Colonic mucosa (tissue), 4 donors: ENCODE results near the gene SMIM8. TPM values are rescaled to one million over a fixed set of nuclear protein-coding genes. Genes with fewer than 3 reads are reported as not detected.

Experiments used
- DNase-seq: peaks from one replicate; pipeline ENCODE4 v3.0.0-alpha.2; 2020
- H3K27ac ChIP-seq: fragments of 200-600 bp; one replicate; pipeline ENCODE4 v1.8.0; 2021
- H3K27me3 ChIP-seq: fragments of 200-600 bp; one replicate; pipeline ENCODE4 v1.8.0; 2021
- H3K36me3 ChIP-seq: fragments of 200-600 bp; one replicate; pipeline ENCODE4 v1.8.0; 2021
- H3K4me1 ChIP-seq: fragments of 200-600 bp; one replicate; pipeline ENCODE4 v1.8.0; 2021; ENCODE audit warnings: mild to moderate bottlenecking
- H3K4me3 ChIP-seq: fragments of 200-600 bp; one replicate; pipeline ENCODE4 v1.8.0; 2021
- H3K9ac ChIP-seq, 2 donors: one replicate each; pipeline ENCODE4 v1.7.0; 2013; ENCODE audit warnings: control low read depth in 2 of 2, low read depth in 2 of 2, low read length in 2 of 2
- H3K9me3 ChIP-seq: fragments of 200-600 bp; one replicate; pipeline ENCODE4 v1.8.0; 2021
- CTCF ChIP-seq: fragments of 200-600 bp; IDR thresholded peaks from one replicate; pipeline ENCODE4 v1.8.0; 2022; ENCODE audit warnings: antibody characterized with exemption, mild to moderate bottlenecking
- intact Hi-C: fragments of 100-400 bp; cut with DNase I; formaldehyde crosslinking; loops from one replicate; pipeline ENCODE4 v1.14.1; 2022
- total RNA-seq, 2 donors: library from RNA; stranded (reverse); fragmentation: NEBNext Ultra II Directional in 1 of 2; extraction: Animal tissue kit (Norgen Biotek cat#: 25700) in 1 of 2; gene quantifications; one replicate each; pipeline ENCODE4 v1.2.1, GENCODE V29; 2021
- donor health status: healthy.
- donor health status: DM: no; HTN: no; CAD: no.
- donor health status: DM: no; HTN: no; CAD: no.

SMIM8 gene
- total RNA-seq, 2 donors from 2014 or later: 8.9 to 9.4 TPM

- TF ChIP-seq CTCF: no peak
These were observed 14.0 kb downstream of the SMIM8 start for GRCh38 chr6:87336367-87336766.

GRCh38 chr6:87340230-87340629 lies 17.8 kb downstream of the SMIM8 start:
- Histone ChIP-seq H3K4me1 (no peaks in the 10 kb centered on the region), H3K27me3 (no peaks in the 10 kb centered on the region), H3K9me3 (no peaks in the 10 kb centered on the region), H3K27ac (no peak overlapping the region), H3K4me3 (no peak overlapping the region), H3K36me3 (no peaks in the 10 kb centered on the region), H3K9ac (no peak overlapping the region)
- intact Hi-C loops: no loop called here
- DNase-seq: no peak
- no peak for TF ChIP-seq CTCF

More at GRCh38 chr6:87336367-87336766, 14.0 kb downstream of the SMIM8 start:
- H3K9me3 ChIP-seq: no peaks in the 10 kb centered on the region
- no peaks in the 10 kb centered on the region for H3K27me3 ChIP-seq
- H3K9ac ChIP-seq: no peak overlapping the region
- no peaks in the 10 kb centered on the region for H3K4me1 ChIP-seq
- DNase-seq: no peak
- no peaks in the 10 kb centered on the region for H3K36me3 ChIP-seq
- H3K27ac ChIP-seq: no peak overlapping the region
- no peak overlapping the region for H3K4me3 ChIP-seq
- intact Hi-C loops: no loop called here

GRCh38 chr6:87341158-87341557 lies 18.8 kb downstream of the SMIM8 start:
- Histone ChIP-seq H3K4me3 (no peak overlapping the region), H3K27ac (no peak overlapping the region), H3K4me1 (no peaks in the 10 kb centered on the region), H3K36me3 (no peaks in the 10 kb centered on the region), H3K9ac (no peak overlapping the region), H3K27me3 (no peaks in the 10 kb centered on the region), H3K9me3 (no peaks in the 10 kb centered on the region)
- intact Hi-C loops: no loop called here
- no peak for DNase-seq
- no peak for TF ChIP-seq CTCF

- no peak overlapping the region for H3K4me3 ChIP-seq
- no peaks in the 10 kb centered on the region for H3K27me3 ChIP-seq
- DNase-seq: no peak
- no peak overlapping the region for H3K9ac ChIP-seq
- H3K9me3 ChIP-seq: no peaks in the 10 kb centered on the region
- no peaks in the 10 kb centered on the region for H3K36me3 ChIP-seq
- TF ChIP-seq CTCF: no peak
- no peaks in the 10 kb centered on the region for H3K4me1 ChIP-seq
- intact Hi-C loops: no loop called here
- no peak overlapping the region for H3K27ac ChIP-seq
These were observed 19.5 kb downstream of the SMIM8 start for GRCh38 chr6:87341899-87342298.

- Histone ChIP-seq H3K27me3 (no peaks in the 10 kb centered on the region), H3K9ac (no peak overlapping the region), H3K4me3 (no peak overlapping the region), H3K9me3 (no peaks in the 10 kb centered on the region), H3K27ac (no peak overlapping the region), H3K36me3 (no peaks in the 10 kb centered on the region), H3K4me1 (no peaks in the 10 kb centered on the region)
- TF ChIP-seq CTCF: no peak
- DNase-seq: no peak
- intact Hi-C loops: no loop called here
These were observed 20.4 kb downstream of the SMIM8 start for GRCh38 chr6:87342829-87343228.

- Histone ChIP-seq H3K4me3 (no peak within 1 kb of the TSS), H3K36me3 (no peaks in the 10 kb centered on the region), H3K9ac (no peak within 1 kb of the TSS), H3K27me3 (no peaks in the 10 kb centered on the region), H3K9me3 (no peaks in the 10 kb centered on the region), H3K27ac (no peak within 1 kb of the TSS), H3K4me1 (no peaks in the 10 kb centered on the region)
- DNase-seq: no peak
- intact Hi-C loops: no loop called here
- no peak for TF ChIP-seq CTCF
These were observed 22.3 kb downstream of the SMIM8 start, which contains the start of gene C6orf163 for GRCh38 chr6:87344731-87345130. Gene C6orf163 (plus strand): TSS chr6:87344813. CDS start chr6:87345100, 287 bp downstream.
